ENCODE measurements around the gene HEPACAM.

Gene HEPACAM

DNA sequence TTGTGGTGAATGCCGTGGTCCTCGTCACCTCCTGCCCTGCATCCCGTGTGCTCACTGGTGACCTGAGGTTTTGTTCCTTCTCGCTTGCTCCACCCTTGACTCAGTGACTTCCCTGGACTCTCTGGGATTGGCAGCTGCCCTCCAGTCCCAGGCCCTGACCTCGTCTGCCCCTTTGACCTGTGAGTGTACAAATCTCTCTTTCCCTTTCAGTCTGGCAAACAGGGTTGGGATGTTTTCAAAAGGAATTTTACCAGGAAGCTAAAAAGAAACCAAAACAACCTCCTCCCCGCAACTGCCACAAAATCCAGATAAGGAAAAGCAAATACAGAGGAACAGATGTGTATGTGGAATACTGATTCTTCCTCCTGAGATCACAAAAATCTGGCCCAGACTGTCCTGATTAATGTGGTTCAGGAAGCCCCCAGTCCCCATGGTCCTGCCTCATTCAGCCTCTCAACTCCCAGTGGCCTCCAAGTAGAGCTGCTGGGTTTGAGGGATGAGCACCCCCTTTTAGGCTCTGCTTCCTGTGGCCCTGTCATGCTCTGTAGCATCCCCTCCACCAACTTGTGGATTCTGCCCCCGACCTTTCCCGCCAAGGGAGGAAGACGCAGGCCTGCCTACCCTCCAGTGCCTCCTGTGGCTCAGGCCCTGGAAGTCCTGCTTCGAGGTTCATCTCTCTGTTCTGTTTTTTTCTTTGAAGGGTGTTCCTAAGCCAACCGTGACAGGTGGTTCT, 53.3 kb downstream of the HEPACAM start:
- no peak for DNase-seq

DNA sequence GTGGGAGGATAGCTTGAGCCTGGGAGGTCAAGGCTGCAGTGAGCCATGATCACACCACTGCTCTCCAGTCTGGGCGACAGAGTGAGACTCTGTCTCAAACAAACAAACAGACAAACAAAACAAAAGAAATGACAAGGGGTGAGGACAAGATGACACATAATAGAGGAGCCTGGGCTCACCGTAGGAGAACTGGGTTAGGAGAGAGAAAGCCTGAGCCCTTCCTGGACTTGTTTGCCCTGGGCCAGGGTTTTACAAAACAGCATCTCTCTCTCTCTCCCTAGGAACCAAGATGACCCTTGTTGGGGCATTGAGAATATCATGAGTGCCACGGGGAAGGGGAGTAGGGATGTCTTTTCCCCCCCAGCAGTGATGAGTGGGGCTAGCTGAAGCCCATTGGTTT, 54.9 kb downstream of the HEPACAM start:
- DNase-seq, result no peak

DNA sequence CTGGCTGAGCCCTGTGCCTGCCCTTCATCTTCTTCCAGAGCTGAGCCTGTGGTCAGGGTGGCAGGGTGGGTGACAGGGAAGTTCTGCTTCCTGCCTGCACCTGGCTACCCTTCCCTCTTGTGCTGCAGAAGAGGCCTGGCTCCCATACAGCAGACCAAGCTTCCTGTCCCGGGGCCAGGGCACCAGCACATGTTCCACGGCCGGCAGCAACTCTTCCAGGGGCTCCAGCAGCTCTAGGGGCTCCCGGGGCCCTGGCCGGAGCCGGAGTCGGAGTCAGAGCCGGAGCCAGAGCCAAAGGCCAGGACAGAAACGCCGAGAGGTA, 55.6 kb downstream of the HEPACAM start:
- no peak for DNase-seq

DNA sequence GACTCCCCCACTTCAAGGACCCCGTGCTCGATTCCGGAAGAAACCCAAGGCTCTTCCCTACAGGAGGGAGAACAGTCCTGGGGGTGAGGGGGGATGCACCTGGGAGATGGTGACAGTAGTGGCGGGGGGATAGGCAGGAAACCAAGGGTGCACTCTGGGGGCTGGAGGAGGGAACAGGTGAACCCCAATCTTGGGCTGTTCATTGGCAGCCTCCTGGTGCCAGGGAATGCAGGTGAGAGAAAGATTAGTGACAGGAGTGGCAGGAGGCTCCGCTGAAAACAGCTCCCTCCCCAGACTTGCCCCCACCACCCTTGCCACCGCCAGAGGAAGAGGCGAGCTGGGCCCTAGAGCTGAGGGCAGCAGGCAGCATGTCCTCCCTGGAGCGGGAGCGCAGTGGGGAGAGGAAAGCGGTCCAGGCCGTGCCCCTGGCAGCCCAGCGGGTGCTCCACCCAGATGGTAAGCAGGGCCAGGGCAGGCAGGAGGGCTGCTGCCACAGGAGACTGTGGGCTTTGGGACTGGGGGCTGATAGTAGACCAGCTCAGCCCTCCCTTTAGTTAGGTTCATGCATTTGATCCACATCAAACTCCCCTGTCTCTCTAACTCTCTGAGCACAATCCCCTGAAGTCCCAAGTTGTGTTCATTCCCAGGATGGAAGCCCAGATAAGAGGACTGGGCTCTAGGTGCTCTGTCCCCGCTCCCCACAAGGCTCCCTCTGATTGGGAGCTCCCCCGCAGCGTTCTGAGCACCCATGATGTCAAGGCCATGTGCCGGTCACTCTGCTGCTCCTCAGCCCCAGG, 56.2 kb downstream of the HEPACAM start:
- no peak for DNase-seq

DNA sequence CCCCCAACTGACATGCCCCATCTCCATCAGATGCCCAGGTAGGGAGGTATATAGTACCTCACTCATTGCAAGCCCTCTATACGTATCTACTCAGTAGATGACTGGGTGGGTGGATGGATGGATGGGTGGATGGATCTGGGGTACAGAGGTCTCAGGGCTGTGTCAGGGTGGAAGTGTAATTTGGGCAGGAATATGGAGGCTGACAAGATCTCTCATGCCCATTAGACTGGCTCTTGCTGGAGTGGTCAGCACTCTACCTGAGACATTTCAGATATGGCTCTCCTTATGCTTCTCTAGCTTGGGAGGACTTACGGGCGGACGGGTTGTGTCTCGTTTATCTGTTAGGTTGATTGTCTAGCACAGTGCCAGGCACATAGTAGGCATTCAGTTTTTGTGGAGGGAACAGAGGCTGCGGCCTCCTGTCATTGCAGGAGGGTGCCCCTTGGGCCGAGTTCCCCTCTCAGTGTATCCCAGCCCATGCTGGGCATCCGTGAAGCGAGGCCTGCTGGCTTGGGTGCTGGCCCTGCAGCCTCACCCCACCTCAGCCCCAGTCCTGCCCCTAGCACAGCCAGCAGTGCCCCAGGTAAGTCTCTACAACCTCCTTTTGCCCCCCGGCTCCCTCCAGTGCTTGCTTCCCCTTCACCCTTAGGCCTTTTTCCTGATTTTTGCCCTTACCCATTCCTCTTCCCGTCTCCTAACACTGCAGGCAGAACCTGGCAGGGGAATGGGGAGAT, 56.9 kb downstream of the HEPACAM start:
- no peak for DNase-seq

DNA sequence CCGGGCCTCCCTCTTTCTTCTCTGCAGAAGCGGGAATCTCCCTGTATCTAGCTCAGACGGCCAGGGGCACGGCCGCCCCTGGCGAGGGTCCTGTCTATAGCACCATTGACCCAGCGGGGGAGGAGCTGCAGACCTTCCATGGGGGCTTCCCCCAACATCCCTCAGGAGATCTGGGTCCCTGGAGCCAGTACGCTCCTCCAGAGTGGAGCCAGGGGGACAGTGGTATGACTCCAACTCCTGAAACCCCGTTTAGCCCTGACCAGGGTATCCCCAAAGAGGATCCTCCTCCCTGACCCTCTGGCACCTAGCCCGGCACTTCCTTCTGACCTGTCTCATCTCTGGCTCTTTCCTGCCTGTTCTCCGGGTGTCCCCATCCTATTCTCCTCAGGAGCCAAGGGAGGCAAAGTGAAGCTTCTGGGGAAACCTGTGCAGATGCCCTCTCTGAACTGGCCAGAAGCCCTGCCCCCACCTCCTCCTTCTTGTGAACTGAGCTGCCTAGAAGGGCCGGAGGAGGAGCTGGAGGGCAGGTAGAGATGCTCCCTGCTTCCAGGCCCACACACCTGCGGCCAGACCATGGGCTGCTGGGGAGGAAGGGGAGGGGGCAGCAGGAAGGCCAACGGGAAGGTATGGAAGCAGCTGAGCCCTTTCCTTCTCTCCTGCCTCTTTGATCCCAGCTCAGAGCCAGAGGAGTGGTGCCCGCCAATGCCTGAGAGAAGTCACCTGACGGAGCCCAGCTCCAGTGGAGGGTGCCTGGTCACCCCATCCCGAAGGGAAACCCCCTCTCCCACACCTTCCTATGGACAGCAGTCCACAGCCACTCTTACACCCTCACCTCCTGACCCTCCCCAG, 57.7 kb downstream of the HEPACAM start:
- no peak for DNase-seq

DNA sequence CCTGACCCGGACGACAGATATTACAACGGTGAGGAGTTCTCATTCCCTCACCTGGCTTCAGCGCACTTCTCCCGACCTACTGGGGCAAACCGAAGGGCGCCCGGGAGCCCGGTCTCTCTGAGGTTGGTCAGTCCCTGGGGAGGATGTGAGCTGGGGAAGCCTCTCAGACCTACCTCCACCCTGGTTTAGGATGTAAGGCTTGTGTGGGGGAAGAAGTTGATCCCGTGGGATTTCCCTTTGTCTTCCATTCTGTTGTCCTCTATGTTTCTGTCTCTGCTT, 58.3 kb downstream of the HEPACAM start:
- no peak for DNase-seq

DNA sequence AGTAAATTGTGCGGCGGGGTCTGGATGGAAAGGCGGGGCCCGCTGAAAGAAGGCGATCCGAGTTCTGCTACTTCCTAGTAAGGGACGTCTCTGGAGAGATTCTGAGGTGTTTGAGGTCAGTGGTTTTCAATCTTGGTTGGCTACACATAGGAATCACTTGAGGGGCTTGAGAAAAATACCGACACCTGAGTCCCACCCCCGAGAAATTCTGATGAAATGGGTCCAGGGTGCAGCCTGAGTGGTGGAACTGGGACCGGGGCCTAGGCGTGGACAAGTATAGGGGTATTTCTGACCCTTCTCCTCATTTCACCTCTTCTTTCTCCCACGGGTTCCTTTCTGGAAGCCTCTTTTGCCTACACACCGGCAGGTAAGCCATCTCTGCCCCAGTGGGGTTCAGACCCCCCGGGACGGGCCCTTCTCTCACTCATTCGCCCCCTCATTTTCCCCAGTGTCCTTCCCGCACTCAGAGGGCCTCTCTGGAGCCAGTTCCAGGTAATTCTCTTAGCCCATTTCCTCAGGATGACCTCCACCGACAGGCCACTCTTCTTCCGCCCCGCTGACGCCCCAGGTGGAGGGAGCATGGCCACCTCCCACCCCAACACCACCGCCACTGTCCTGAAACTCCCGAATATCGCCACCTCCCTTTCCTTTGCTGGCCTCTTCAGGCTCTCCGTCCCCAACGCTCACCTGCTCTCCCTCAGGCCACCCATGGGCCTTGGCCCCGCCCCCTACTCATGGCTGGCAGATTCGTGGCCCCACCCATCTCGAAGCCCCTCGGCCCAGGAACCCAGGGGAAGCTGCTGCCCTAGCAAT, 58.8 kb downstream of the HEPACAM start:
- DNase-seq, result no peak

DNA sequence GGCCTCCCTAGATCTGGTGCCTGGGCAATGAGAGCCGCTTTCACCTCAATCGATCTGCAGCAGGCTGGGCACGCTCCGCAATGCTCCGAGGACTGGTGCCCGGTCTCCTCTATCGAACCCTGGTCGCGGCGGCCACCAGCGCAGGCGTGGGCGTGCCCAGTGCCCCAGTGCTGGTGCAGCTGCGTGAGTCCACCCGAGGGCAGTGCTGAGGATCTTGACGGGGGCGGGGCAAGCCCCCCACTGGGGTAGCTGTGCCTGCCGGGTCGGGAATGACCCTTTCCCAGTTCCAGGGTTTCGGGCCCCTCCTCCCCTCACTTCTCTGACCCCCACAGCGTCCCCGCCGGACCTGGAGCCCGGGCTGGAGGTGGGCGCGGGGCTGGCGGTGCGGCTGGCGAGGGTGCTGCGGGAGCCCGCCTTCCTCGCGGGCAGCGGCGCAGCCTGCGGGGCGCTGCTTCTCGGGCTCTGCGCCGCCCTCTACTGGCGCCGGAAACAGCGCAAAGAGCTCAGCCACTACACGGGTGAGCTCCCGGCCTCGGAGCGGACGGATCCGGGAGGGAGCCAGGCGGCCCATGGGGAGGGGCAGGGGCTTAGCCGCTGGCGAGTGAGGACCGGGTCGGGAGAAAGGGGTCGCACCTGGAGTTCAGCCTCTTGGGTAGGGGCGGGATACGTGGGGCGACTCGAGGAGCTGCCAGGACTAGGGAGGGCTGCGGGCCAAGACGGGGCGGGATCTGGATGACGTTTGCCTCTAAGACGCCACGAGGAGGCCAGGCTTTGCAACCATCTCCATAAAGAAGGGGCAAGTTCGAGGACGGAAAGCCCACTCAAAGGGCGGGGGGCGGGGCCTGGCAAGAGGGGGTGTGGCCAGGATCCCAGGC, 59.7 kb downstream of the HEPACAM start:
- DNase-seq, result peak; percentile 80

DNA sequence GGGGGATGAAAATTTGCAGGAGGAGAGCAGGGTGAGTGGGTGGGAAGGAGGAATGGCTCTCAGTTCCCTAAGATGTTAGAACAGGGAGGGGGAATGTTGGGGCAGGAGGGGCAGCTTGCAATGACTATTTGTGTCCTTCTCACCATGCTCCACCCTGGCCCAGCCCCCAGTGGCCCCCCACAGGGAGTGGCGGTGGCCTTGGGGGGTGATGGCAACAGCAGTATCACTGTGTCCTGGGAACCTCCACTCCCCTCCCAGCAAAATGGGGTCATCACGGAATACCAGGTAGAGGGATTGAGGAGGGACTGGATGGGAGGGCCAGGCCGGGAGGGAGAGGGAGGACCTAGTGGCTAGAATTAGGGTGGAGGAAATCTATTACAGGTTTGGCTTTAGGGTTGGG, 60.4 kb downstream of the HEPACAM start:
- no peak for DNase-seq

DNA sequence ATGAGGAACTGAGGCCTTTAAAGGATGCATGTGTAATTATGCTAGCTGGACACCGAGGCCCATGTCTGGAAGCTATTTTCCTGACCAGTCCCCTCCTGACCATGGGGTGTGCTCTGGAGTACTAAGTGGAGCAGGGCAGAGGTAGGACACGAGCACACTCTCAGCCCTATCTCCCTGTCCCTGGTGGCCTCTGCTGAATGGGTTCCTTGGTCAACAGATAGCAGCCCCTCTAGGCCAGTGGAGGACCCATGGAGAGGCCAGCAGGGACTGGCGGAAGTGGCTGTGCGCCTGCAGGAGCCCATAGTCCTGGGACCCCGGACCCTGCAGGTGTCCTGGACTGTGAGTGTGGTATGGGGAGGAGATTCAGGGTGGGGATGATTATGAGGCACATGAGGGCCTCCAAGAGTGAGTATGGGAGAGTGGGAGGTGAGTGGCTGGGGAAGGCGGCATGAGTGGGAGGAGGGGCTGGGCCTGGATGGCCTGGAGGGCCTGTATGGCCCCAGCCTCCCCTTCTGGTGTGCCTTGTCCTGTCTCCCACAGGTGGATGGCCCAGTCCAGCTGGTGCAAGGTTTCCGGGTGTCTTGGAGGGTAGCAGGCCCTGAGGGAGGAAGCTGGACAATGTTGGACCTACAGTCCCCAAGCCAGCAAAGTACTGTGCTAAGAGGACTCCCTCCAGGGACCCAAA, 61.1 kb downstream of the HEPACAM start:
- DNase-seq, result no peak

DNA sequence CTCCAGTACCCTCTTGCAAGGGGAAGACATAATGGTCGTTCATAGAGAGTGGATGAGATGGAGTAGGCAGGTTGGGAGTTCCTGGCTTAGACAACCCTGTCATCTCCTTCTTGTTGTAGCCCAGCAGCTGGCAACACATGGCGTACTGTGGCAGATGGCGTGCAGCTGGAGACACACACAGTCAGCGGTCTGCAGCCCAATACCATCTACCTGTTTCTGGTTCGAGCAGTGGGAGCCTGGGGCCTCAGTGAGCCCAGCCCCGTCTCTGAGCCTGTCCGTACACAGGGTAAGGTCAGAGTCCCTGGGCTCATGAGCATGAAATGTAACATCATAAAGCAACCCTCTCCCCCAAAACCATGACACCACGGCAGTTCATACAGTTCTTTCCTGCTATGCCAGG, 61.9 kb downstream of the HEPACAM start:
- DNase-seq, result no peak

DNA sequence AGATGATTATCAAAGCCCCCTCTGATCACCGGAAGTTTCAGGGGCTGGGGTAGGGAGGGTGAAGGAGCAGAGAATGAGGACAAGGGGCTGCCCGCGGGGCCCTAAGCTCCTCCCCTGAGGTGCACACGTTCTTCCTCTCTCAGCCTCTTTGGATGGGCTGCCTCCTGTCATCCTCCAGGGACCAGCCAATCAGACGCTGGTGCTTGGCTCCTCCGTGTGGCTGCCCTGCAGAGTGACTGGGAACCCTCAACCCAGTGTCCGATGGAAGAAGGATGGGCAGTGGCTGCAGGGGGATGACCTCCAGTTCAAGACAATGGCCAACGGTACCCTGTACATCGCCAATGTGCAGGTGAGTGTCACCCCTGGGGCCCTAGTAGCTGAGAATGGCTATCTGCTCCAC, 63.1 kb downstream of the HEPACAM start:
- no peak for DNase-seq

DNA sequence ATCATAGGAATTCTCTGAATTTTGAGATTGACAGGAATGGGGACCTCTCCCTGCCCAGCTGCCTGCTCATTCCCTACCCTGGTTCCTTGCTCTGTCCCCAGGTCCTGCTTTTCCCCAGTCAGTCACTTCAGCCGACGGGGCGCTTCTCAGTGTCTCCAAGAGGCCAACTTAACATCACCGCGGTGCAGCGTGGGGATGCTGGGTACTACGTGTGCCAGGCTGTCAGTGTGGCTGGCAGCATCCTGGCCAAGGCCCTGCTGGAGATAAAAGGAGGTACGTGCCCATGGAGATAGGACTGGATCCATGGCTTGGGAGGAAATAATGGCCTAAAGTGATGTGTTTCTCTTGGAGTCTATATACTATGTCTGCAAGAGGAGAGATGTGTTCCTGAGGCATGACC, 63.6 kb downstream of the HEPACAM start:
- DNase-seq, result no peak

DNA sequence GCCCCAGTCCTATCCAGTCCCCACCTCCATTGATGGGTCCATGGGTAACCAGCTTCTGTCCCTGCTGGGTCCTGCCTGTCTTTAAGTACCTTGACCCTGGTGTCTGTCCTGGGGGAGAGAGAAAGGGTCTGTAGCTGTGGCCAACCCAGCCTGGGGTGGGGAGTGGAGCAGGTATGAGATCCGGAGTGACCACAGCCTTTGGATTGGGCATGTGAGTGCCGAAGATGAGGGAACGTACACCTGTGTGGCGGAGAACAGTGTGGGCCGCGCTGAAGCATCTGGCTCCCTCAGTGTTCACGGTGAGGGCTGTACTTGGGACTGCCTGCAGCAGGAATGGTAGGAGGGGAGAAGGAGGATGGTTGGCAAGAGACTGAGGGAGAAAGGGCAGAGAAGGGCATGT, 65.4 kb downstream of the HEPACAM start:
- no peak for DNase-seq

DNA sequence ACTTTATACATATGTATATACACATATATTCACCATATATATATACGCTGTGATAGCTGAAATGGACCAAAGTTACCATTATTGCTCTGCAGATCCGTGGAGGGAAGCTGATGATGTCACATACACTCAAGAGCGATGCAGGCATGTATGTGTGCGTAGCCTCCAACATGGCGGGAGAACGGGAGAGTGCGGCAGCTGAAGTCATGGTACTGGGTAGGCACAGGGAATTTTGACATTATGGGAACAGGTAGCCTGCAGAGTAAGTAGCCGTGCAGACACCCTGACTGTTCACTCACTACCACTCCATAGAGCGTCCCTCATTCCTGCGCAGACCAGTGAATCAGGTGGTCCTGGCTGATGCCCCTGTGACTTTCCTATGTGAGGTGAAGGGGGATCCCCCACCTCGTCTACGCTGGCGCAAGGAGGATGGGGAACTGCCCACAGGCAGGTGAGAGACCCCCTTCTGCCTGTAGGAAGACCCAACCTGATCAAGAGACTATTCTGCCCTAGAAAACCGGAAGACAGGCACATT, 65.9 kb downstream of the HEPACAM start:
- DNase-seq, result no peak

DNA sequence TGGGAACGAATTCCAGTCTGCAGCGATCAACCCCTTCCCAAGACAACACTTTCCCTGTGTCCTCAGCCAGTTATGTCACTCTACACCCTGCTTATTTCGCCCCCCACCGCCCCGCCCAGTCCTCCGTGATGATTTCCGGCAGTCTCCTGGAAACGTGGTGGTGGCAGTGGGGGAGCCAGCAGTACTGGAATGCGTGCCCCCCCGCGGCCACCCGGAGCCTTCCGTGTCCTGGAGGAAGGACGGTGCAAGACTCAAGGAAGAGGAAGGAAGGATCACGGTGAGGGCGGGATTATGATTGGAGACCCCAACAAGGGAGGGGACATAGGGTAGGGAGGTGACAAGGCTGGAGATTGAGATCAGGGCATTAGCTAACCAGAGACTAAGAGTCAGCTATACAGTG, 66.5 kb downstream of the HEPACAM start:
- DNase-seq, result no peak
